ENCODE results near the gene MMS19. TPM values are rescaled to one million over a fixed set of nuclear protein-coding genes. Genes with fewer than 3 reads are reported as not detected.

Gene MMS19
- total RNA-seq, 1 experiment from 2014 or later: 70.6 TPM

DNA sequence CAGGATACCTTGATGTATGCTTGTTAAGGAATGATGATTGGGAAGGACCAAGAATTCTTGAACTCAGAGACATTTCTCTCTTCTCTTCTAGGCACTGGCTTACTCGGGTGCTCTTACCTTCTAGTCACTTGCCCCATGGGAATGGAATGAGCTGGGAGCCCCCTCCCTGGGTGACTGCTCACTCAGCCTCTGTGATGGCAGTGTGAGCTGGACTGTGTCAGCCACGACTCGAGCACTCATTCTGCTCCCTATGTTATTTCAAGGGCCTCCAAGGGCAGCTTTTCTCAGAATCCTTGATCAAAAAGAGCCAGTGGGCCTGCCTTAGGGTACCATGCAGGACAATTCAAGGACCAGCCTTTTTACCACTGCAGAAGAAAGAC is 41.5 kb downstream of the MMS19 start:
- Histone ChIP-seq H3K27ac (ENCODE audit: low read depth, low read length, poor library complexity, severe bottlenecking) (no peak overlapping the region), H3K27me3 (replicated peaks; ENCODE audit: insufficient read depth, low read depth, low read length, poor library complexity) (no peaks in the 10 kb centered on the region), H3K4me1 (ENCODE audit: insufficient read depth, low read length, poor library complexity, severe bottlenecking) (no peaks in the 10 kb centered on the region), H3K9me3 (ENCODE audit: low read depth, low read length, poor library complexity, severe bottlenecking) (no peaks in the 10 kb centered on the region), H3K4me3 (ENCODE audit: low read depth, low read length, poor library complexity, severe bottlenecking) (no peak overlapping the region), H3K36me3 (ENCODE audit: insufficient read depth, low read length, poor library complexity, severe bottlenecking) (peaks cover 91% of the 10 kb centered on the region)
- intact Hi-C loops (cut with micrococcal nuclease; ENCODE audit: unreplicated experiment): no loop called here
- no TSS peak for BruUV-seq (replicated peaks)
- no peak for DNase-seq (ENCODE audit: low spot score)
- TF ChIP-seq, protein P1, sequence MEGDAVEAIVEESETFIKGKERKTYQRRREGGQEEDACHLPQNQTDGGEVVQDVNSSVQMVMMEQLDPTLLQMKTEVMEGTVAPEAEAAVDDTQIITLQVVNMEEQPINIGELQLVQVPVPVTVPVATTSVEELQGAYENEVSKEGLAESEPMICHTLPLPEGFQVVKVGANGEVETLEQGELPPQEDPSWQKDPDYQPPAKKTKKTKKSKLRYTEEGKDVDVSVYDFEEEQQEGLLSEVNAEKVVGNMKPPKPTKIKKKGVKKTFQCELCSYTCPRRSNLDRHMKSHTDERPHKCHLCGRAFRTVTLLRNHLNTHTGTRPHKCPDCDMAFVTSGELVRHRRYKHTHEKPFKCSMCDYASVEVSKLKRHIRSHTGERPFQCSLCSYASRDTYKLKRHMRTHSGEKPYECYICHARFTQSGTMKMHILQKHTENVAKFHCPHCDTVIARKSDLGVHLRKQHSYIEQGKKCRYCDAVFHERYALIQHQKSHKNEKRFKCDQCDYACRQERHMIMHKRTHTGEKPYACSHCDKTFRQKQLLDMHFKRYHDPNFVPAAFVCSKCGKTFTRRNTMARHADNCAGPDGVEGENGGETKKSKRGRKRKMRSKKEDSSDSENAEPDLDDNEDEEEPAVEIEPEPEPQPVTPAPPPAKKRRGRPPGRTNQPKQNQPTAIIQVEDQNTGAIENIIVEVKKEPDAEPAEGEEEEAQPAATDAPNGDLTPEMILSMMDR (conservative IDR thresholded peaks at IDR 0.05; ENCODE audit: low read depth, low read length): no peak
- TF ChIP-seq EZH2 (IDR thresholded peaks at IDR 0.05; ENCODE audit: borderline replicate concordance, low read depth, low read length, poor library complexity, severe bottlenecking): no peak
- CTCF ChIA-PET: no interaction called here
- POLR2A ChIA-PET (ENCODE audit: low non-redundant PET): no interaction called here

DNA sequence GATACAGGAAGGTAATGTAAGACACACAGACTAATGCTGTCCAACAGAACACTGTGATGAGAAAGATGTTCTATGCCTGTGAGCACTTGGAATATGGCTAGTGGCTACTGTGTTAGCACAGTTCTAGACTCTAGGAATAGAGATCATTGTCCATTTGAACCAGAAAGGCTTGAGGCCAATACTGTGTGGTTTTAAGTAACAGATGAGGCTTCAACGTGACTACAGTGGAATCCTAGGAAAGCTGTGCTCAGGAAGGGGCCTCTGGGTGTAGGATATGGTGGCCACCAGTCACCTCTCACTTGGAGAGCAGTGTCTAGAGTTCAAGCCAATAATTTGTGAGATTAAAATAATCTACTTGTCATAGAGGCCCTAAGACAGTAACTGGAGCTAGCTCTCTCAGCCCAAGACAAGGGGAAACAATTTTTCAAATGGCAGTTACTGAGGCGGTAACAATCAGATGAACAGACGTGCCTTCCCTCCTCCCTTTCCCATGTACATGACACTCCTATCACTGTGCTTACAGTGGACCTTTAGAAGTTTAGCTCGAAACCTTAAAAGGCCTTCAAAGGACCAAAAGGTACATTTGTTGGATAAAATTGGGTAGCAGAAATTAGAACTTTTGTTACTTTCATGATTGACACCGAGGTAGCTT is 42.1 kb downstream of the MMS19 start:
- TF ChIP-seq EZH2 (IDR thresholded peaks at IDR 0.05; ENCODE audit: borderline replicate concordance, low read depth, low read length, poor library complexity, severe bottlenecking): no peak
- TF ChIP-seq, protein P1 (conservative IDR thresholded peaks at IDR 0.05; ENCODE audit: low read depth, low read length): no peak
- no TSS peak for BruUV-seq (replicated peaks)
- intact Hi-C loops (cut with micrococcal nuclease; ENCODE audit: unreplicated experiment): no loop called here

DNA sequence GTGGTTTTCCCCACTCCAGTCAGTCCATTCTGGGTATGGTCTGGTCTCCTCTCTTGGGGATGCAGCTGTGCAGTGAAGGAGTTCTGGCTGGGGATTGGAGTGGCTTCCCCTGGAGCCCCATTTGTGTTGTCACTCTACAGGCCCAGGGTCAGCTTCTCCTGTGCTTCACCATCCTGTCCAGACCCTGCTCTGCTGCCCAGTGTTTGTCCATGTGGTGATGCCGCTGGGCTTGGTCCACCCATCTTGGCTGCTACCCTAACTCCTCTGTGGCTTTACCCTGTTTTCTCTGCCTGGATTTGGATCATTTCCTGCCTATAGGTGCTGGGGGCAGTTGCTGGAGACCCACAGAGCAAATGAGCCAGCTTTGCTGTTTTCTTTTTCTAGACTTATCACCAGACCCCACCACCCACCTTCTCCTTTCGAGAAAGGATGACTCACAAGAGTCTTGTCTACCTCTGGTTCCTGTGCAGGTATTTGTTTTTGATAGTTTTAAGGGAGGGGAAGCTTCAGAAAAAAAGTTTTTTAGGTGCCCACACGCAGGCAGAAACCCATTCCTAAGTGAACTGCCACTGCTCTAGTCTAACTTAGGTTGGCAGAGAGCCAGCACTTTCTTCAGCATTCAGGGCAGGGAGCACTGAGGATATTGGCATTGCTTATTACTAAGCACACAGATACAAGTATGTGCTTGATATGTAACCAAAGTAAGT is 43.7 kb downstream of the MMS19 start:
- no peak for TF ChIP-seq EZH2 (IDR thresholded peaks at IDR 0.05; ENCODE audit: borderline replicate concordance, low read depth, low read length, poor library complexity, severe bottlenecking)
- TF ChIP-seq, protein P1 (conservative IDR thresholded peaks at IDR 0.05; ENCODE audit: low read depth, low read length): no peak
- Histone ChIP-seq H3K27ac (ENCODE audit: low read depth, low read length, poor library complexity, severe bottlenecking) (no peak overlapping the region), H3K36me3 (ENCODE audit: insufficient read depth, low read length, poor library complexity, severe bottlenecking) (peaks cover 70% of the 10 kb centered on the region), H3K27me3 (replicated peaks; ENCODE audit: insufficient read depth, low read depth, low read length, poor library complexity) (no peaks in the 10 kb centered on the region), H3K4me3 (ENCODE audit: low read depth, low read length, poor library complexity, severe bottlenecking) (no peak overlapping the region), H3K9me3 (ENCODE audit: low read depth, low read length, poor library complexity, severe bottlenecking) (no peaks in the 10 kb centered on the region), H3K4me1 (ENCODE audit: insufficient read depth, low read length, poor library complexity, severe bottlenecking) (no peaks in the 10 kb centered on the region)
- DNase-seq (ENCODE audit: low spot score): peak; percentile 30
- no TSS peak for BruUV-seq (replicated peaks)
- ChIA-PET CTCF (no interaction called here), POLR2A (ENCODE audit: low non-redundant PET) (no interaction called here)
- intact Hi-C loops (cut with micrococcal nuclease; ENCODE audit: unreplicated experiment): no loop called here

More for the DNA sequence above, 42.1 kb downstream of the MMS19 start:
- no peaks in the 10 kb centered on the region for H3K27me3 ChIP-seq (replicated peaks; ENCODE audit: insufficient read depth, low read depth, low read length, poor library complexity)
- DNase-seq (ENCODE audit: low spot score): no peak
- no peak overlapping the region for H3K27ac ChIP-seq (ENCODE audit: low read depth, low read length, poor library complexity, severe bottlenecking)
- ChIA-PET CTCF (no interaction called here), POLR2A (ENCODE audit: low non-redundant PET) (no interaction called here)
- no peaks in the 10 kb centered on the region for H3K4me1 ChIP-seq (ENCODE audit: insufficient read depth, low read length, poor library complexity, severe bottlenecking)
- H3K9me3 ChIP-seq (ENCODE audit: low read depth, low read length, poor library complexity, severe bottlenecking): no peaks in the 10 kb centered on the region
- no peak overlapping the region for H3K4me3 ChIP-seq (ENCODE audit: low read depth, low read length, poor library complexity, severe bottlenecking)
- H3K36me3 ChIP-seq (ENCODE audit: insufficient read depth, low read length, poor library complexity, severe bottlenecking): peaks cover 86% of the 10 kb centered on the region

All from A673 (cell line).